ENCODE results near the gene IFIT5.

The IFIT5 gene

GRCh38 chr10:89458784-89459183 is 44.4 kb downstream of the IFIT5 start:
- no peaks in the 10 kb centered on the region for H3K9me3 ChIP-seq (ENCODE audit: low read length)
- no peaks in the 10 kb centered on the region for H3K9me2 ChIP-seq (ENCODE audit: low read depth, low read length)
- no peak overlapping the region for H3K9ac ChIP-seq (ENCODE audit: low read length)
- no peaks in the 10 kb centered on the region for H4K20me1 ChIP-seq (ENCODE audit: insufficient read depth, low read length)
- no peaks in the 10 kb centered on the region for H3F3A ChIP-seq (ENCODE audit: insufficient read depth, low read length)
- H3K36me3 ChIP-seq (ENCODE audit: insufficient read depth, low read length) = no peaks in the 10 kb centered on the region
- TF ChIP-seq CTCF (IDR thresholded peaks at IDR 0.05; ENCODE audit: low read length) (no peak), EZH2 (IDR thresholded peaks at IDR 0.05; ENCODE audit: borderline replicate concordance, low read length) (no peak)
- H3K4me1 ChIP-seq (ENCODE audit: insufficient read depth, low read length, severe bottlenecking) = no peaks in the 10 kb centered on the region
- no peaks in the 10 kb centered on the region for H3K79me2 ChIP-seq (ENCODE audit: insufficient read depth, low read length)
- H2AFZ ChIP-seq (ENCODE audit: low read length) = no peak overlapping the region
- H3K27me3 ChIP-seq (ENCODE audit: insufficient read depth, low read length) = no peaks in the 10 kb centered on the region
- no peak overlapping the region for H3K4me3 ChIP-seq (ENCODE audit: low read depth, low read length, poor library complexity, severe bottlenecking)
- H3K4me2 ChIP-seq (ENCODE audit: low read length) = no peak overlapping the region
- no peak overlapping the region for H3K27ac ChIP-seq (ENCODE audit: low read depth, low read length, poor library complexity, severe bottlenecking)

- no peaks in the 10 kb centered on the region for H3K36me3 ChIP-seq (ENCODE audit: insufficient read depth, low read length)
- no peak overlapping the region for H3K4me3 ChIP-seq (ENCODE audit: low read depth, low read length, poor library complexity, severe bottlenecking)
- H3K27me3 ChIP-seq (ENCODE audit: insufficient read depth, low read length) = no peaks in the 10 kb centered on the region
- no peaks in the 10 kb centered on the region for H4K20me1 ChIP-seq (ENCODE audit: insufficient read depth, low read length)
- H3F3A ChIP-seq (ENCODE audit: insufficient read depth, low read length) = no peaks in the 10 kb centered on the region
- TF ChIP-seq EZH2 (IDR thresholded peaks at IDR 0.05; ENCODE audit: borderline replicate concordance, low read length) = no peak
- no peak for TF ChIP-seq CTCF (IDR thresholded peaks at IDR 0.05; ENCODE audit: low read length)
- no peaks in the 10 kb centered on the region for H3K4me1 ChIP-seq (ENCODE audit: insufficient read depth, low read length, severe bottlenecking)
- no peak overlapping the region for H3K4me2 ChIP-seq (ENCODE audit: low read length)
- no peak overlapping the region for H2AFZ ChIP-seq (ENCODE audit: low read length)
- H3K9me2 ChIP-seq (ENCODE audit: low read depth, low read length) = no peaks in the 10 kb centered on the region
- H3K9me3 ChIP-seq (ENCODE audit: low read length) = no peaks in the 10 kb centered on the region
- no peak overlapping the region for H3K27ac ChIP-seq (ENCODE audit: low read depth, low read length, poor library complexity, severe bottlenecking)
- no peaks in the 10 kb centered on the region for H3K79me2 ChIP-seq (ENCODE audit: insufficient read depth, low read length)
- no peak overlapping the region for H3K9ac ChIP-seq (ENCODE audit: low read length)
Observed at GRCh38 chr10:89463846-89464537, 49.6 kb downstream of the IFIT5 start.

GRCh38 chr10:89465196-89465595 is 50.8 kb downstream of the IFIT5 start:
- no peak overlapping the region for H3K4me3 ChIP-seq (ENCODE audit: low read depth, low read length, poor library complexity, severe bottlenecking)
- no peaks in the 10 kb centered on the region for H3K79me2 ChIP-seq (ENCODE audit: insufficient read depth, low read length)
- H3K9me2 ChIP-seq (ENCODE audit: low read depth, low read length) = no peaks in the 10 kb centered on the region
- no peak overlapping the region for H3K4me2 ChIP-seq (ENCODE audit: low read length)
- H4K20me1 ChIP-seq (ENCODE audit: insufficient read depth, low read length) = no peaks in the 10 kb centered on the region
- no peak overlapping the region for H3K9ac ChIP-seq (ENCODE audit: low read length)
- H3K27me3 ChIP-seq (ENCODE audit: insufficient read depth, low read length) = no peaks in the 10 kb centered on the region
- H3F3A ChIP-seq (ENCODE audit: insufficient read depth, low read length) = no peaks in the 10 kb centered on the region
- no peak overlapping the region for H2AFZ ChIP-seq (ENCODE audit: low read length)
- H3K4me1 ChIP-seq (ENCODE audit: insufficient read depth, low read length, severe bottlenecking) = no peaks in the 10 kb centered on the region
- no peak for TF ChIP-seq EZH2 (IDR thresholded peaks at IDR 0.05; ENCODE audit: borderline replicate concordance, low read length)
- TF ChIP-seq CTCF (IDR thresholded peaks at IDR 0.05; ENCODE audit: low read length) = no peak
- no peaks in the 10 kb centered on the region for H3K9me3 ChIP-seq (ENCODE audit: low read length)
- no peak overlapping the region for H3K27ac ChIP-seq (ENCODE audit: low read depth, low read length, poor library complexity, severe bottlenecking)
- no peaks in the 10 kb centered on the region for H3K36me3 ChIP-seq (ENCODE audit: insufficient read depth, low read length)
